Mesothelial cell of epicardium (in vitro differentiated cells): ENCODE data around the gene SAMD13. TPM values are rescaled to one million over a fixed set of nuclear protein-coding genes. Genes with fewer than 3 reads are reported as not detected.

Source experiments
- DNase-seq, 2 experiments: peaks; one replicate each; pipeline ENCODE4 v3.0.0; 2021; ENCODE audit warnings: low spot score in 2 of 2; ENCODE audit not compliant: unreplicated experiment in 2 of 2
- H3K27ac Mint-ChIP-seq: 2 replicates; pipeline ENCODE4 v1.8.0; 2021; ENCODE audit warnings: mixed read lengths
- H3K27me3 Mint-ChIP-seq: 2 replicates; pipeline ENCODE4 v1.8.0; 2021; ENCODE audit warnings: low read depth, mixed read lengths
- H3K36me3 Mint-ChIP-seq: 2 replicates; pipeline ENCODE4 v1.8.0; 2021; ENCODE audit warnings: mixed read lengths
- H3K4me1 Mint-ChIP-seq: 2 replicates; pipeline ENCODE4 v1.8.0; 2021; ENCODE audit warnings: mixed read lengths
- H3K4me3 Mint-ChIP-seq: 2 replicates; pipeline ENCODE4 v1.8.0; 2021; ENCODE audit warnings: mild to moderate bottlenecking, moderate library complexity, mixed read lengths
- H3K9me3 Mint-ChIP-seq: 2 replicates; pipeline ENCODE4 v1.8.0; 2021; ENCODE audit warnings: mixed read lengths
- CTCF ChIP-seq: fragments of 200-600 bp; sonication (generic); IDR thresholded peaks from one replicate; pipeline ENCODE4 v1.5.0; 2021; ENCODE audit warnings: antibody characterized with exemption; ENCODE audit not compliant: unreplicated experiment
- total RNA-seq: library from RNA; stranded (reverse); gene quantifications from 3 replicates; pipeline ENCODE4 v1.2.1, GENCODE V29; 2021

The SAMD13 gene
- total RNA-seq, 1 donor from 2014 or later: 3.6 TPM

- no peaks in the 10 kb centered on the region for H3K27me3 Mint-ChIP-seq
- TF ChIP-seq CTCF: no peak
- no peak overlapping the region for H3K4me3 Mint-ChIP-seq
- H3K9me3 Mint-ChIP-seq: peaks cover 21% of the 10 kb centered on the region
- no peaks in the 10 kb centered on the region for H3K4me1 Mint-ChIP-seq
- no peak overlapping the region for H3K27ac Mint-ChIP-seq
- no peak for DNase-seq
- H3K36me3 Mint-ChIP-seq: peaks cover 9% of the 10 kb centered on the region
Observed at GRCh38 chr1:84311296-84311695, 9.8 kb downstream of the SAMD13 start.

GRCh38 chr1:84319662-84320061 lies 18.2 kb downstream of the SAMD13 start:
- Mint-ChIP-seq H3K27me3 (no peaks in the 10 kb centered on the region), H3K9me3 (peaks cover 26% of the 10 kb centered on the region), H3K27ac (peak overlapping the region; percentile 5), H3K4me1 (peaks cover 5% of the 10 kb centered on the region), H3K4me3 (no peak overlapping the region), H3K36me3 (peaks cover 8% of the 10 kb centered on the region)
- no peak for TF ChIP-seq CTCF
- no peak for DNase-seq

GRCh38 chr1:84327830-84328229 lies 26.3 kb downstream of the SAMD13 start:
- no peaks in the 10 kb centered on the region for H3K27me3 Mint-ChIP-seq
- H3K4me3 Mint-ChIP-seq: no peak overlapping the region
- H3K36me3 Mint-ChIP-seq: peaks cover 5% of the 10 kb centered on the region
- no peaks in the 10 kb centered on the region for H3K4me1 Mint-ChIP-seq
- TF ChIP-seq CTCF: no peak
- H3K27ac Mint-ChIP-seq: no peak overlapping the region
- no peak for DNase-seq
- H3K9me3 Mint-ChIP-seq: peaks cover 11% of the 10 kb centered on the region

- H3K4me3 Mint-ChIP-seq: no peak overlapping the region
- H3K27me3 Mint-ChIP-seq: no peaks in the 10 kb centered on the region
- no peak for DNase-seq
- no peaks in the 10 kb centered on the region for H3K4me1 Mint-ChIP-seq
- TF ChIP-seq CTCF: no peak
- H3K9me3 Mint-ChIP-seq: peaks cover 18% of the 10 kb centered on the region
- H3K27ac Mint-ChIP-seq: no peak overlapping the region
- H3K36me3 Mint-ChIP-seq: peaks cover 7% of the 10 kb centered on the region
Observed at GRCh38 chr1:84330125-84330984, 28.8 kb downstream of the SAMD13 start.

GRCh38 chr1:84339503-84339902 lies 38.0 kb downstream of the SAMD13 start:
- Mint-ChIP-seq H3K27ac (no peak overlapping the region), H3K27me3 (no peaks in the 10 kb centered on the region), H3K9me3 (peaks cover 66% of the 10 kb centered on the region), H3K36me3 (peaks cover 18% of the 10 kb centered on the region), H3K4me3 (no peak overlapping the region), H3K4me1 (no peaks in the 10 kb centered on the region)
- no peak for DNase-seq
- TF ChIP-seq CTCF: no peak
